ENCODE data around the gene BTRC.

DNA sequence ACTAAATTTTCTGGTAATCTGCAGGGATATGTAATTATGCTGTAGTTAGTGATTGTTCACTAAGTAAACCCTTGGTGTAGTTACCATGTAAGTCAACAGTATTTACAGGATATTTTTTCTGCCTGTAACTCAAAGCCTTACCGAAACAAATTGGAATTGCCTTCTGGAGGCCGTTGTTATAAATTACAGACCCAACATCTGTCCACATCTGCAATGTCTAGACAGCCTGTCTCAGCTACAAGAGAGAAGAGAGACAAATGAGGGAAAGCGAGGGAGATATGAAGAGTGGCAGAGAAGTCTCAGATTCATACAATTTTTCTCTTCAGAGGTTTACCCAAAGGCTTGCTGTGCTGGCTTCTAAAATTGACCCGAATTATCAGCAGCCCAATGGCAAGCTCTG, 23.7 kb upstream of the BTRC start:
- no peak for TF ChIP-seq CTCF (conservative IDR thresholded peaks at IDR 0.05; ENCODE audit: low read depth, low read length)
- no peak for TF ChIP-seq EZH2 (IDR thresholded peaks at IDR 0.05; ENCODE audit: low read length, unreplicated experiment)
- no peak for TF ChIP-seq EZH2phosphoT487 (IDR thresholded peaks at IDR 0.05; ENCODE audit: borderline replicate concordance, low read length)

All from PC-3 (cell line).